NB4 (cell line): ENCODE data around the gene ADGRG4.
A peak's percentile ranks its signal among the peaks of the same experiment; 100 is the strongest.

Experiments
- DNase-seq: peaks from one replicate; pipeline ENCODE4 v3.0.0; 2010; ENCODE audit warnings: low read depth
- H3K4me3 ChIP-seq: one replicate; pipeline ENCODE4 v1.5.1; 2011; ENCODE audit warnings: mild to moderate bottlenecking, low read depth, low read length, moderate library complexity
- MYC ChIP-seq: IDR thresholded peaks from 2 replicates; pipeline ENCODE4 v1.6.1; 2011; ENCODE audit warnings: low read depth, low read length
- POLR2A ChIP-seq: IDR thresholded peaks from 2 replicates; pipeline ENCODE4 v1.6.1; 2011; ENCODE audit warnings: mild to moderate bottlenecking; ENCODE audit not compliant: insufficient read length; ENCODE audit errors: extremely low read depth
- TF ChIP-seq, protein P1 (sequence below): IDR thresholded peaks from 2 replicates; pipeline ENCODE4 v1.6.1; 2011; ENCODE audit warnings: low read depth, low read length
- TF ChIP-seq, protein P2 (sequence below): IDR thresholded peaks from one replicate; pipeline ENCODE4 v1.5.1; 2012; ENCODE audit warnings: low read depth, low read length

Gene ADGRG4

DNA sequence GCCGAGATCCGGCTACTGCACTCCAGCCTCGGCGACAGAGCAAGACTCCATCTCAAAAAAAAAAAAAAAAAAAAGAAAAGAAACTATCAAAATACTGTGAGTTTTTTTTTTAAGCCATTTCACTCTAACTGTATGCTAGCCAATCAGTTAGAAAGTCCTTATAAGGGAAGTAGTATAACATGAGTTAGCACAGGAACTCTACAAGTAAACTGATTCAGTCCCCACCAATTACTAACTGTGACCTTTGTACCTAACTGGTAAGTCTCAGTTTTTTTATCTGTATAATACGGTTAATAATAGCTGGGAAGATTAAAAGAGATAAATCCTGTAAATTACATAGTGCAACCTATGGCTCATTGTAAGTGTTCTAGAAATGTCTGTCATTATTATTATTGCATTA is 151.9 kb downstream of the ADGRG4 start:
- DNase-seq: no peak
- no peak overlapping the region for H3K4me3 ChIP-seq
- no peak for TF ChIP-seq POLR2A
- TF ChIP-seq, protein P1, sequence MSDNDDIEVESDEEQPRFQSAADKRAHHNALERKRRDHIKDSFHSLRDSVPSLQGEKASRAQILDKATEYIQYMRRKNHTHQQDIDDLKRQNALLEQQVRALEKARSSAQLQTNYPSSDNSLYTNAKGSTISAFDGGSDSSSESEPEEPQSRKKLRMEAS: no peak
- TF ChIP-seq MYC: no peak
- TF ChIP-seq, protein P2, sequence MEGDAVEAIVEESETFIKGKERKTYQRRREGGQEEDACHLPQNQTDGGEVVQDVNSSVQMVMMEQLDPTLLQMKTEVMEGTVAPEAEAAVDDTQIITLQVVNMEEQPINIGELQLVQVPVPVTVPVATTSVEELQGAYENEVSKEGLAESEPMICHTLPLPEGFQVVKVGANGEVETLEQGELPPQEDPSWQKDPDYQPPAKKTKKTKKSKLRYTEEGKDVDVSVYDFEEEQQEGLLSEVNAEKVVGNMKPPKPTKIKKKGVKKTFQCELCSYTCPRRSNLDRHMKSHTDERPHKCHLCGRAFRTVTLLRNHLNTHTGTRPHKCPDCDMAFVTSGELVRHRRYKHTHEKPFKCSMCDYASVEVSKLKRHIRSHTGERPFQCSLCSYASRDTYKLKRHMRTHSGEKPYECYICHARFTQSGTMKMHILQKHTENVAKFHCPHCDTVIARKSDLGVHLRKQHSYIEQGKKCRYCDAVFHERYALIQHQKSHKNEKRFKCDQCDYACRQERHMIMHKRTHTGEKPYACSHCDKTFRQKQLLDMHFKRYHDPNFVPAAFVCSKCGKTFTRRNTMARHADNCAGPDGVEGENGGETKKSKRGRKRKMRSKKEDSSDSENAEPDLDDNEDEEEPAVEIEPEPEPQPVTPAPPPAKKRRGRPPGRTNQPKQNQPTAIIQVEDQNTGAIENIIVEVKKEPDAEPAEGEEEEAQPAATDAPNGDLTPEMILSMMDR: no peak

DNA sequence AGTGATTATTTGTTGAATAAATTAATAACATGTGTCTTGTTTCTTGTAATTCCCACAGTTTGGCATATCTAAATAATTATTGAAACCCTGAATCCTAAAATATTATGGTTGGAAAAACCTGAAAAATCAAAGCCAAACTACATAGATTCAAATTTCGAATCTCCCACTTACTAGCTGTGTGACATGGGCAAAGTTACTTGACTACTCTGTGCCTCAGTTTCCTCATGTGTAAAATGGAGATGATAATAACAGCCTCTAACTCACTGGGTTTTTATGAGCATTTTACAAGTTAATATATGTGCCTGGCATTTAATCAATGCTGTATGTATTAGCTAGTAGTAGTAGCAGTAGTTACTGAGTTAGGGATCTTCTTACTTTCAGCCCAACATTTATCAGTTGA is 152.4 kb downstream of the ADGRG4 start:
- no peak overlapping the region for H3K4me3 ChIP-seq
- TF ChIP-seq POLR2A (no peak), MYC (no peak)
- TF ChIP-seq, protein P2: no peak
- TF ChIP-seq, protein P1: no peak
- DNase-seq: no peak

DNA sequence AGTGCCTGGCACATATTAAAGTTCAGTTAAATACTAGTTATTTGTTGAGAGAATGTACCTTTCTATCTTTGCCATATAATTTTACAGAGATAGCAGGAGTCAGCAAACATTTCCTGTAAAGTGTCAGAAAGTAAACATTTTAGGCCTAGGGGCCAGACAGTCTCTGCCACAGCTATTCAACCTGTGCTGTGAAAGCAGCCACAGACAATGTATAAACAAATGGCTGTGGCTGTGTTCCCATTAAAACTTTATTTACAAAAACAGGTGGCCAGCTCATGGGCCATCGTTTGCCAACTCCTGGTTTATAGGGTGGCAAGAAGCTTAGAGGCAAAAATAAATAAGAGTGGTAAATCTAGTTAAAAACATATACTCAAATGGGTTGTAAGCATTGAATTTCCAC is 153.0 kb downstream of the ADGRG4 start:
- no peak for DNase-seq
- no peak overlapping the region for H3K4me3 ChIP-seq
- TF ChIP-seq, protein P1: no peak
- TF ChIP-seq POLR2A (no peak), MYC (no peak)
- TF ChIP-seq, protein P2: no peak

DNA sequence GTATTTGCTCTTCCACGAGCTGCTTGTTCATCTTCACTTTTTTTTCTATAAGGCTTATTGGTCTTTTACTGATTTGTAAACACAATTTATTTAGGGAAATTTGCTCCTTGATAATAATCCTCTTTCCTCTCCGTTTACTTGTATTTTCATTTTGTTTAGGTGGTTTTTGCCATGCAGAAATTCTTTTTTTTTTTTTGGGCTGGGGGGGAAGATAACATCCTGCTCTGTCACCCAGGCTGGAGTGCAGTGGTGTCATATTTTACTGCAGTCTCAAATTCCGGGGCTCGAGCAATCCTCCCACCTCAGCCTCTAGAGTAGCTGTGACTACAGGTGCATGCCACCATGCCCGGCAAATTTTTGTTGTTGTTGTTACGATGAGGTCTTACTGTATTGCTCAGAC is 155.4 kb downstream of the ADGRG4 start:
- DNase-seq: no peak
- TF ChIP-seq, protein P1: no peak
- no peak for TF ChIP-seq POLR2A
- TF ChIP-seq MYC: no peak
- TF ChIP-seq, protein P2: no peak
- H3K4me3 ChIP-seq: no peak overlapping the region

DNA sequence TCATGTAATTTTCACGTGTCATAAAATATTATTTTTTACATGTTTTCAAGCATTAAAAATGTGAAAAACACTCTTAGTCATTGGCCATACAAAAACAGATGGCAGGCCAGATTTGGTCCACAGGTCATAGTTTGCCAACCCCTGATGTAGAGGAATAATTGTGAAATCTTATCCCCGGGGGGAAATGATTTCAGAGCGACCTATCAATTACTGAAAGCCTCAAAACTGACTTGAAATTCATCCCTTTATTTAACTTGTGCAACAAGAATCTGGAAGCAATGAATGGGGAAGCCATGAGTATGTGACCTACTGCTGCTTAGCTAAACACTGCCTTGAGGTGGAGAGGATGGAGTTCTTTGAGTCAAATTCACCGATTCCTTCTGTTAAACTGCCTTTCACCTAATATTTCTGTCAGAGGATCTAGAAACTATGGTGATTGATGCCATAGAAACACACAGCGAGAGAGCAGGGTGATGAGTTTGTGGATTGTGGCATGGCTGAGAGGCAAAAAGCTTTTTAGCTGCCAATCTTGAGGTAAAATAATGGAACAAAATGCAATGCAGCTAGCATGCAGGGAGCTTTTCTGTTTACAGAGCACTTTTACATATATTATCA is 156.6 kb downstream of the ADGRG4 start:
- peak; percentile 32 for DNase-seq
- no peak overlapping the region for H3K4me3 ChIP-seq
- no peak for TF ChIP-seq MYC
- TF ChIP-seq, protein P2: no peak
- TF ChIP-seq, protein P1: no peak
- no peak for TF ChIP-seq POLR2A
